Stimulated activated CD8-positive, alpha-beta memory T cell treated with anti-CD3 and anti-CD28 coated beads, Interleukin-12 subunit alpha, Interleukin-12 subunit beta, amount 100 ng/mL, for 24 hours (primary cell): ENCODE results near the gene RABGAP1L.
"Not testable (repeated sequence)": the region's sequence is repeated elsewhere in the genome, so short reads cannot be mapped to it uniquely, and the experiment has no call there.

Experiments used
- DNase-seq: peaks from one replicate; pipeline ENCODE4 v3.0.0-alpha.2; 2020; ENCODE audit errors: extremely low read depth

Gene RABGAP1L

GRCh38 chr1:174660476-174660875 lies 501.2 kb downstream of the RABGAP1L start:
- no peak for DNase-seq

- DNase-seq: no peak
These were observed 504.0 kb downstream of the RABGAP1L start for GRCh38 chr1:174663358-174663757.

- DNase-seq: no peak
These were observed 506.9 kb downstream of the RABGAP1L start for GRCh38 chr1:174666248-174666647.

DNA sequence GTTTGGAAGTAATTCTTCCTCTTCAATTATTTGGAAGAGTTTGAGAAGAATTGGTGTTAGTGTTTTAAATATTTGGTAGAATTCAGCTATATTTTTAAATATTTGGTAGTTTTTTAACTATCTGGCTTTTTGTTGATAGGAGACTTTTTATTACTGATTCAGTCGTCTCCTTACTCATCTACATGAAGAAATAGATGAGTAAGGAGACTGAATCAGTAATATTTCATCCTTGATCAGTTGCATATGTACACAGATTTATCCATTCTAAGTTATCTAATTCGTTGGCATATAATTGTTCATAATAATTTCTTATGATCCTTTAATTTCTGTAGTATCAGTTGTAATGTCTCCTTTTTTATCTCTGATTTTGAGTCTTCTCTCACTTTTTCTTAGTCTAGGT lies 512.5 kb downstream of the RABGAP1L start:
- DNase-seq: no peak

- no peak for DNase-seq
These were observed 517.5 kb downstream of the RABGAP1L start for GRCh38 chr1:174676856-174677255.

DNA sequence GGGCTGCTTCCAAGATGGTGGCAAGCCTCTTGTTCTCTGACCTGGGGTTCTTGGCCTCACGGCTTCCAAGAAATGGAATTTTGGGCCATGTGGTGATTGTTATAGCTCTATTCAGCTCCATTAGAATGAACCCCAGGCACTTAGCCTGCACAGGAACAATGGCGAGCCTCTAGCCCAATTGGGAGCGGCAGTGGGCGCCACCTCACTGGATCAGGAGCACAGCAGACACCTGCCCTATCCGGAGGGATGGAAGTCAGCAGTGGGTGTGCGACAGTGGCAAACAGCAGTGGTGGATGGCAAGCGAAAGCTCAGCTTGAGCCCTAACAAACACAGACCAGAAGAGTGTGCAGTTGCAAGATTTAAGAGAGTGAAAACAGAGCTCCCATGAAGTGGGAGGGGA lies 519.3 kb downstream of the RABGAP1L start:
- DNase-seq: no peak

DNA sequence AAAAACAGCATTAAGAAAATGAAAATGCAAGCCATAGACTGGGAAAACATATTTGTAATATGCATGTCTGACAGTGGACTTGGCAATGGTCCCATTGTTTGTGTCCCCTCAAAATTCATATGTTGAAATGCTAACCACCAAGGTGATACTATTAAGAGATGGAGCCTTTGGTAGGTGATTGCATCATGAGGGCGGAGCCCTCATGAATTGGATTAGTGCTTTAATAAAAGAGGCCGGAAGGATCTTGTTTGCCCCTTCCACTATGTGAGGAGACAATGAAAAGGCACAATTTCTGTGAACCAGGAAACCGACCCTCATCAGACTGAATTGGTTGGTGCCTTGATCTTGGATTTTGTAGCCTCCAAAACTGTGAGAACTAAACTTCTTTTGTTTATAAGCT lies 520.8 kb downstream of the RABGAP1L start:
- no peak for DNase-seq

- DNase-seq: no peak
These were observed 523.2 kb downstream of the RABGAP1L start for GRCh38 chr1:174682419-174683008.

- no peak for DNase-seq
These were observed 526.9 kb downstream of the RABGAP1L start for GRCh38 chr1:174686213-174686612.

GRCh38 chr1:174689524-174689923 lies 530.2 kb downstream of the RABGAP1L start:
- no peak for DNase-seq

- no peak for DNase-seq
These were observed 530.9 kb downstream of the RABGAP1L start for GRCh38 chr1:174690266-174690665.

DNA sequence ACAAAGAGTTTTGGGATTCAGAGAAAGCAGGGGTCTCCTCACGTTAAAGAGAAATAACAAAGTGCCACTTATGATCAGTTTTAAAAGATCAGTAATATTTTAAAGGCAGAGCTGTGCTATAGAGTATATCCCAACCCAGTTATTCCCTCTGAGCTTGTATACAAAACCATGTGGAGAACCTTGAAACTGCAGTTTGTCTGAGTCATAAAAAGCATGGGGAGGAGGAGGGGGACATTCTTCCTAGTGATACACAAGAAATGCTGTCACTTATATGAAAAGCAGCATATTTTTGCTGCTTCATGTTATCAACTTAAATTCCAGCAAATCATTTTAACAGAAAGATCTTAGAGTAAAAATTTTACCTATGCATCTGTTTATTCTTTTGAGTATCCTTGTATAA lies 533.0 kb downstream of the RABGAP1L start:
- DNase-seq: no peak

DNA sequence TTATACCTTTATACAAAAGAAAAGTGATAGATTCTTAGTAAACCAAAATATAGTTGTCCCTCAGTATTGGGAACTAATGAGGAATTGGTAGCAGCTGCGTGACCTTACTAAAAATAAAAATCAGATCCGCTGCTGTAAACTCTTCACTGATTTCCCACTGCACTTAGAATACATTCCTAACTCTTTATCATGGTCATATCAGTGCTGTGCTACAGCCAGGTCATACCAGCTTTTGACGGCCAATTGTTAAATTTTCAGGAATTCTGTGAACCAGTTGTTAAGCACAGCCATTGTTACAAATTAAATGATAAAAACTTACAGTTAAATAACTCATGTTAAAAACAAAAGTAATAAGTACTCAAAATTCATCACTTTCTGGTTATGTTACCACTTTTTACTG lies 533.8 kb downstream of the RABGAP1L start:
- no peak for DNase-seq

DNA sequence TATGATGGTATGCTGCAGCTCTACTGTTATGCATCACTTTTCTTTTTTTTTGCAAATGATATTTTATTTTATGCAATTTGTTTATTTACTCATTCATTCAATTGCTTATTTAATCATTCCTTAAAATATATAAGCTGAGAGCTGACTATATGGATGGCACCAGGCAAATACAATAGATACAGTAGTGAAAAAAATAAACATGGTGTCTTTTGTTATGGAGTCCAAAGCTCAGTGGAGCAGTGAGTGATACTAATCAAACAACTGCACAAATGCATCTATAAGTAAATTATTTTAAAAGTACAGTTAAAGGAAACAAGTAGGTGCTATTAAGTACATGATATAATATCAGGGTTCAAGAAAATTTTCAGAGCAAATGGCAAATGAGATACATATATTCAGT lies 534.2 kb downstream of the RABGAP1L start:
- DNase-seq: not testable (repeated sequence)

- no peak for DNase-seq
These were observed 536.9 kb downstream of the RABGAP1L start for GRCh38 chr1:174696026-174696821.

GRCh38 chr1:174700314-174700713 lies 541.0 kb downstream of the RABGAP1L start:
- no peak for DNase-seq

- no peak for DNase-seq
These were observed 541.5 kb downstream of the RABGAP1L start for GRCh38 chr1:174700775-174701174.

- DNase-seq: no peak
These were observed 542.2 kb downstream of the RABGAP1L start for GRCh38 chr1:174701565-174701964.

GRCh38 chr1:174702011-174702410 lies 542.7 kb downstream of the RABGAP1L start:
- DNase-seq: no peak

DNA sequence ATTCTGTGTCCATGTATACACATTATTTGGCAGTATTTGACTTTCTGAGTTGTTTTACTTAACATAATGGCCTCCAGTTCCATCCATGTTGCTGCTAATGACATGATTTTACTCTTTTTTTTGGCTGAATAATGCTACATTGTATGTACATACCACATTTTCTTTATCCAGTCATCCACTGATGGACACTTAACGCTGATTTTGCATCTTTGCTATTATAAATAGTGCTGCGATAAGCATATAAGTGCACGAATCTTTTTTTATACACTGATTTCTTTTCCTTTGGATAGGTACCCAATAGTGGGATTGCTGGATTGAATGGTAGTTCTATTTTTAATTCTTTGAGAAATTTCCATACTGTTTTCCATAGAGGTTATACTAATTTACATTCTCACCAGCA lies 544.0 kb downstream of the RABGAP1L start:
- DNase-seq: no peak

DNA sequence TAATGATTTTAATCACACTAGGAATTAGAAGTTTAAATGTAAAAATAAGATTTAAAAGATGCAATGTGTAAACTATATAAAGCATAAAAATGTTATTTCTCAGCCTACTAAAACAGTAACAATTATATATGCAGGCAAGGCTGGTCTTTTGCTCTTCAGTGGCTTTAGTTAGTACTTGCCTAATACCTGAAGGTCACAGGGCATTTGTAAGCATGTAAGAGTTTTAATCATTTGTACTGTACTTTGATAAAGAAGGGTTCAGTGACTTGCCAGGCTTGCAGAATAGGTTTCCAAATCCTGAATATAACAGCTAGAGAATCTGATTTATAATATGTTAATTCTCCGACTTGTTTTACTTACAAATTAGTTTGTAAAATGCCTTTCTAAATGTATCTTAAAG lies 545.0 kb downstream of the RABGAP1L start:
- no peak for DNase-seq

DNA sequence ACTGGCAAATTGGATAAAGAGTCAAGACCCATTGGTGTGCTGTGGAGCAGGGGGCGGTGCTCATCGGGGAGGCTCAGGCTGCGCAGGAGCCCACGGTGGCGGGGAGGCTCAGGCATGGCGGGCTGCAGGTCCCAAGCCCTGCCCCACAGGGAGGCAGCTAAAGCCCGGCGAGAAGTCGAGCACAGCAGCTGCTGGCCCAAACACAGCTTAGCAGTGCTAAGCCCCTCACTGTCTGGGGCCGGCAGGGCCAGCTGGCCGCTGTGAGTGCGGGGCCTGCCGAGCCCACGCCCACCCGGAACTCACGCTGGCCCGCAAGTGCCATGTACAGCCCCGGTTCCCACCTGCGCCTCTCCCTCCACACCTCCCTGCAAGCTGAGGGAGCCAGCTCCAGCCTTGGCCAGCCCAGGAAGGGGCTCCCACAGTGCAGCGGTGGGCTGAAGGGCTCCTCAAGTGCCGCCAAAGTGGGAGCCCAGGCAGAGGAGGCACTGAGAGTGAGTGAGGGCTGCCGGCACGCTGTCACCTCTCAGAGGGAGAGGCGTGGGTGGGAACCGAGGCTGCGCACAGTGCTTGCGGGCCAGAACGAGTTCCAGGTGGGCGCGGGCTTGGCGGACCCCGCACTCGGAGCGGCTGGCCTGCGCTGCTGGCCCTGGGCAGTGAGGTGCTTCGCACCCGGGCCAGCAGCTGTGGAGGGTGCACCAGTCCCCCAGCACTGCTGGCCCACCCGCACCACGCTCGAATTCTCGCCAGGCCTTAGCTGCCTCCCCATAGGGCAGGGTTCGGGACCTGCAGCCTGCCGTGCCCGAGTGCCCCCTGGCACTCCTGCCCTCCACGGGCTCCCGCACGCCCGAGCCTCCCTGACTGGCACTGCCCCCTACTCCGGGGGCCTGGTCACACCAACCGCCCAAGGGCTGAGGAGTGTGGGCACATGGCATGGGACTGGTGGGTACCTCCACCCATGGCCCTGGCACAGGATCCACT lies 551.8 kb downstream of the RABGAP1L start:
- no peak for DNase-seq
